GM19395 (cell line): ENCODE measurements around the gene AGPAT3.

Experiments
- ATAC-seq: cut with Tn5 transposase; IDR thresholded peaks from one replicate; pipeline ENCODE4 v1.9.1; 2021; ENCODE audit warnings: mild to moderate bottlenecking, moderate library complexity; ENCODE audit not compliant: unreplicated experiment

The AGPAT3 gene

GRCh38 chr21:43861706-43862105 lies 3.3 kb upstream of the AGPAT3 start:
- no peak for ATAC-seq

GRCh38 chr21:43864313-43864961 lies 586 bp upstream of the AGPAT3 start:
- no peak for ATAC-seq

- ATAC-seq: no peak
Observed at GRCh38 chr21:43865540-43866259, 677 bp downstream of the AGPAT3 start.

- ATAC-seq: no peak
Observed at GRCh38 chr21:43866260-43866629, 1.2 kb downstream of the AGPAT3 start.

- ATAC-seq: peak; percentile 50
Observed at GRCh38 chr21:43866659-43867331, 1.8 kb downstream of the AGPAT3 start.

GRCh38 chr21:43867332-43867703 lies 2.3 kb downstream of the AGPAT3 start:
- no peak for ATAC-seq

- no peak for ATAC-seq
Observed at GRCh38 chr21:43867948-43868347, 2.9 kb downstream of the AGPAT3 start.

- no peak for ATAC-seq
Observed at GRCh38 chr21:43868461-43868860, 3.4 kb downstream of the AGPAT3 start.

GRCh38 chr21:43869486-43870325 lies 4.7 kb downstream of the AGPAT3 start:
- ATAC-seq: no peak

- ATAC-seq: no peak
Observed at GRCh38 chr21:43871487-43871886, 6.5 kb downstream of the AGPAT3 start.

GRCh38 chr21:43872531-43873197 lies 7.6 kb downstream of the AGPAT3 start:
- ATAC-seq: no peak

- ATAC-seq: no peak
Observed at GRCh38 chr21:43873673-43874072, 8.7 kb downstream of the AGPAT3 start.

- no peak for ATAC-seq
Observed at GRCh38 chr21:43874085-43874805, 9.2 kb downstream of the AGPAT3 start.

GRCh38 chr21:43876605-43877004 lies 11.6 kb downstream of the AGPAT3 start:
- ATAC-seq: no peak

GRCh38 chr21:43877936-43878575 lies 13.0 kb downstream of the AGPAT3 start:
- no peak for ATAC-seq

GRCh38 chr21:43879348-43880110 lies 14.5 kb downstream of the AGPAT3 start:
- ATAC-seq: no peak

- ATAC-seq: no peak
Observed at GRCh38 chr21:43880111-43880985, 15.3 kb downstream of the AGPAT3 start.

- no peak for ATAC-seq
Observed at GRCh38 chr21:43881283-43881682, 16.3 kb downstream of the AGPAT3 start.
